Activated naive CD4-positive, alpha-beta T cell treated with anti-CD3 and anti-CD28 coated beads for 36 hours (primary cell): Measurements from ENCODE around the gene RASD2. TPM values are rescaled to one million over a fixed set of nuclear protein-coding genes. Genes with fewer than 3 reads are reported as not detected.
"Not testable (repeated sequence)": the region's sequence is repeated elsewhere in the genome, so short reads cannot be mapped to it uniquely, and the experiment has no call there.

Experiments used
- CTCF ChIA-PET: fragments of 350-600 bp; sonication (Branson Sonifier 250); formaldehyde crosslinking; loops from one replicate; lab custom pipeline; 2021; ENCODE audit warnings: antibody characterized with exemption; lab: Charles Lee
- DNase-seq: peaks from one replicate; pipeline ENCODE4 v3.0.0-alpha.2; 2020
- H3K27ac Mint-ChIP-seq: one replicate; pipeline ENCODE4 v1.8.0; 2021; ENCODE audit warnings: mild to moderate bottlenecking, mixed read lengths
- H3K27me3 Mint-ChIP-seq: one replicate; pipeline ENCODE4 v1.8.0; 2021; ENCODE audit warnings: low read depth, mixed read lengths
- H3K36me3 Mint-ChIP-seq: one replicate; pipeline ENCODE4 v1.8.0; 2021; ENCODE audit warnings: low read depth, mixed read lengths
- H3K4me1 Mint-ChIP-seq: one replicate; pipeline ENCODE4 v1.8.0; 2021; ENCODE audit warnings: low read depth, mixed read lengths
- H3K4me3 Mint-ChIP-seq: one replicate; pipeline ENCODE4 v1.8.0; 2021; ENCODE audit warnings: mild to moderate bottlenecking, moderate library complexity, mixed read lengths
- H3K9me3 Mint-ChIP-seq: one replicate; pipeline ENCODE4 v1.8.0; 2021; ENCODE audit warnings: mixed read lengths
- intact Hi-C: fragments of 100-400 bp; cut with micrococcal nuclease; formaldehyde crosslinking; loops from one replicate; pipeline ENCODE4 v1.15.1; 2023
- total RNA-seq, 2 experiments: library from RNA; stranded (reverse); gene quantifications; one replicate each; pipeline ENCODE4 v1.2.3, GENCODE V29; 2021

RASD2 gene
- total RNA-seq, 2 experiments from 2014 or later, result not detected

DNA sequence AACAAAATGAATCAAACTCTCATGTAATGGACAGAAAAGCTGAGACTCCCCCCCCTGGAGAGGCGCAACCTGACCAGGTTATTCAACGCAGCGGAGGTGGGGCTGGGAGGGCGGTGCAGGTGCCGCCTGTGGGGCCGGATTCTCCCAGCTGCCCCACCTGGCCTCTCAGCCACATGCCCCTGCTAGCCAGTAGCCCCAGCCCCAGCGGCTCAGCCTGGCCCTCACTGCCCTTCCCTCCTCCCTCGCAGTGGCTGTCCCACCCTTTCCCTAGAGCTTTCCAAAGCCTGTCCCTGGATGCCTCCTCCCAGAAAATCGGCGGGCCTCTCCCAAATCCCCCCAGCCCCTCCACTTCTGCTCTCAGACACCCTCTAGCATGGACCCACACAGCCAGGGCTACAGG lies 31.2 kb upstream of the RASD2 start:
- no peak overlapping the region for H3K4me3 Mint-ChIP-seq
- no peaks in the 10 kb centered on the region for H3K36me3 Mint-ChIP-seq
- no peak for DNase-seq
- CTCF ChIA-PET, result no interaction called here
- H3K4me1 Mint-ChIP-seq, result no peaks in the 10 kb centered on the region
- no peaks in the 10 kb centered on the region for H3K9me3 Mint-ChIP-seq
- intact Hi-C loops, result no loop called here
- H3K27ac Mint-ChIP-seq, result no peak overlapping the region
- peaks cover 10% of the 10 kb centered on the region for H3K27me3 Mint-ChIP-seq

DNA sequence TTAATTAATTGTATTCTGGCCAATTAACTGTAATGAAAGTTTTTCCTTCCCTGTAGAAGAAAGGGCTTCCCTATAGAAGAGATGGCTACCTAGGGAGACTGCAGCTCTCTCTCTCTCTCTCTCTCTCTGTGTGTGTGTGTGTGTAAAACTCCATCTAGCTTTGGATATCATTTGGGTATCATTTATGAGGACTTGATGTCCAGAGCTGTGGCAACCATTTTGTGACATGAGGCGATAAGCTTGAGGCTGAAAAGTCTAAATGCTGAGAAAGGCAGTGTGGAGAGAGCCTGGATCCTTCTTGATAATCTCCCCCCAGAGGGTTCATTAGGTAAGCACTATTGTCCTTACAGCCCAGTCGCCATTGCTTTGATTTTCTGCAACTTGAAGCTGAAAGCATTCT lies 30.7 kb upstream of the RASD2 start:
- DNase-seq, result no peak
- no peak overlapping the region for H3K4me3 Mint-ChIP-seq
- H3K27ac Mint-ChIP-seq, result no peak overlapping the region
- no peaks in the 10 kb centered on the region for H3K36me3 Mint-ChIP-seq
- H3K27me3 Mint-ChIP-seq, result peaks cover 10% of the 10 kb centered on the region
- H3K4me1 Mint-ChIP-seq, result no peaks in the 10 kb centered on the region
- CTCF ChIA-PET, result no interaction called here
- H3K9me3 Mint-ChIP-seq, result no peaks in the 10 kb centered on the region
- intact Hi-C loops, result no loop called here

DNA sequence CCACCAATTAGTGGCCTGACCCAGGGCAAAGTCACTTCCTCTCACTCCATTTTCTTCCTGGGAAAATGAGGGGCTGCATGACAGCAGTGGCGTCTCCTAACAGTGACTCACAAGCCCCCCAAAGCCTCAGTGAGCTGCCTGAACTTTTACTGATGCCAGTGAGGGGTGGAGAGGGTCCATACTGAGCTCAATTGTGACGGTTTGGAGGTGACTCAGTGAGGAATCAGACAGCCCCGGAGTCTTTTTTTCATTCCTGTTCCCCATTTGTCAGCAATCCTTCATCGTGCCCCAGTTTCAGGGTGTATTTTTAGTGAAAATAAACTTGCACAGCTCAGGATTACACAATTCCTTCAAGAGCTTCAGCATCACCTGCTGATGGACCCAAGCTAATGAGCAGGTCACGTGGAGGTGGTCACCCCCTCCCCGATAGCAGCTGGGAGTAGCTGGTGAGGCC lies 30.1 kb upstream of the RASD2 start:
- intact Hi-C loops, result no loop called here
- CTCF ChIA-PET, result interaction anchor here (0.7 kb wide), 1 partner anchor 13 kb away, joined by 3 read pairs; no protein-coding TSS in a partner anchor
- Mint-ChIP-seq H3K36me3 (no peaks in the 10 kb centered on the region), H3K27ac (no peak overlapping the region), H3K9me3 (no peaks in the 10 kb centered on the region), H3K4me1 (no peaks in the 10 kb centered on the region), H3K4me3 (no peak overlapping the region), H3K27me3 (peaks cover 10% of the 10 kb centered on the region)
- DNase-seq, result no peak

DNA sequence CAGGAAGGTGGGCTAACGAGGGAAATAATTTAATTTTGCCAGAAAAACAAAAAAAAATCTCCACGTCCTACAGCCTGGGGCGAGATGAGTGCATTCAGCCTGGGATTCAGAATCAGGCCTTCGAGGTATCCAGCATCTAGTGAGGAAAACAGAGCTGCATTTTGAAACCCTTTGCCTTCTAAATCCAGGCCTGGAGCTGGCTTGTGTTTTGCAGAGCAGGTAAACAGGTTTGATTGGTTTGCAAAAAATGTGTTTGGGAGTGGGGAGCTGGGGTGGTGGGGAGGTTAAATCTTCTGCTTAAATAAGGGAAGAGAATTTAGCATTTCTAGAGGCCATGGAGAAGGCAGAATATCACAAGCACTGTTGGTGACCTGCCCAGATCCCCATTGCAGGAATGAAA lies 29.7 kb upstream of the RASD2 start:
- H3K4me3 Mint-ChIP-seq, result no peak overlapping the region
- H3K4me1 Mint-ChIP-seq, result no peaks in the 10 kb centered on the region
- no peak overlapping the region for H3K27ac Mint-ChIP-seq
- CTCF ChIA-PET, result interaction anchor here (0.7 kb wide), 1 partner anchor 13 kb away, joined by 3 read pairs; no protein-coding TSS in a partner anchor
- H3K36me3 Mint-ChIP-seq, result no peaks in the 10 kb centered on the region
- peaks cover 10% of the 10 kb centered on the region for H3K27me3 Mint-ChIP-seq
- no peak for DNase-seq
- no peaks in the 10 kb centered on the region for H3K9me3 Mint-ChIP-seq
- intact Hi-C loops, result no loop called here

- DNase-seq, result no peak
- H3K27me3 Mint-ChIP-seq, result peaks cover 11% of the 10 kb centered on the region
- no peaks in the 10 kb centered on the region for H3K36me3 Mint-ChIP-seq
- H3K9me3 Mint-ChIP-seq, result no peaks in the 10 kb centered on the region
- H3K4me1 Mint-ChIP-seq, result no peaks in the 10 kb centered on the region
- H3K4me3 Mint-ChIP-seq, result no peak overlapping the region
- intact Hi-C loops, result no loop called here
- no peak overlapping the region for H3K27ac Mint-ChIP-seq
- CTCF ChIA-PET, result no interaction called here
These were observed 26.3 kb upstream of the RASD2 start for GRCh38 chr22:35514366-35514765.

DNA sequence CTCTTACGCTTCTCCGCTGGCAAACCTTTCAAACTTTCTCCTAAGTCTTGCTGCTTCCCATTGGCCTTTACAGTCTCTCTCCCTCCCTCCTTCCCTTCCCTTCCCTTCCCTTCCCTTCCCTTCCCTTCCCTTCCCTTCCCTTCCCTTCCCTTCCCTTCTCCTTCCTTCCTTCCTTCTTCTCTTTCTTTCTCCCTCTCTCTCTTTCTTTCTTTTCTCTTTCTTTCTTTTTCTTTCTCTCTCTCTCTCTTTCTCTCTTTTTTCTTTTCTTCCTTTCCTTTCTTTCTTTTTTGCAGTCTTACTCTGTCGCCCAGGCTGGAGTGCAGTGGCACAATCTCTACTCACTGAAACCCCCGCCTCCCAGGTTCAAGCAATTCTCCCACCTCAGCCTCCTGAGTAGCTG lies 24.7 kb upstream of the RASD2 start:
- H3K4me3 Mint-ChIP-seq, H3K27ac Mint-ChIP-seq, H3K4me1 Mint-ChIP-seq, DNase-seq, CTCF ChIA-PET, H3K9me3 Mint-ChIP-seq, intact Hi-C loops, H3K36me3 Mint-ChIP-seq: not testable (repeated sequence)
- peaks cover 13% of the 10 kb centered on the region for H3K27me3 Mint-ChIP-seq

- CTCF ChIA-PET, result no interaction called here
- Mint-ChIP-seq H3K4me3 (no peak overlapping the region), H3K27ac (no peak overlapping the region), H3K27me3 (peaks cover 13% of the 10 kb centered on the region), H3K9me3 (no peaks in the 10 kb centered on the region), H3K4me1 (no peaks in the 10 kb centered on the region), H3K36me3 (no peaks in the 10 kb centered on the region)
- intact Hi-C loops, result no loop called here
- no peak for DNase-seq
These were observed 23.9 kb upstream of the RASD2 start for GRCh38 chr22:35516723-35517122.

DNA sequence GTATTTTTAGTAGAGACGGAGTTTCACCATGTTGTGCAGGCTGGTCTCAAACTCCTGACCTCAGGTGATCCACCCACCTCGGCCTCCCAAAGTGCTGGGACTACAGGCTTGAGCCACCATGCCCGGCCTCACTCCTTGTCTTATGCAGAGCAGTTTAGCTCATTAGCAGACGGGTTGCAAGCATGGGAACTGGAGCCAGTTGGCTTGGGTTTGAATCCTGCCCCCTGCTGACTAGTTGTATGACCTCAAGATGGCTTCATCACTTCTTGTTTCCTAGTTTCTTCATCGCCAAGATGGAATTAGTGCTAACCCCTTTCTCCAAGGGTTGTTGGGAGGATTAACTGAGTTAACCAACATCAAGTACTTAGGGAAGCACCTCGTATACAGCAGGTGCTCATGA lies 23.4 kb upstream of the RASD2 start:
- CTCF ChIA-PET, result no interaction called here
- Mint-ChIP-seq H3K9me3 (no peaks in the 10 kb centered on the region), H3K4me3 (no peak overlapping the region), H3K27me3 (peaks cover 18% of the 10 kb centered on the region), H3K27ac (no peak overlapping the region), H3K36me3 (no peaks in the 10 kb centered on the region), H3K4me1 (no peaks in the 10 kb centered on the region)
- intact Hi-C loops, result no loop called here
- DNase-seq, result no peak

GRCh38 chr22:35517769-35518530 lies 22.7 kb upstream of the RASD2 start:
- H3K27ac Mint-ChIP-seq, result no peak overlapping the region
- H3K27me3 Mint-ChIP-seq, result peaks cover 19% of the 10 kb centered on the region
- no peaks in the 10 kb centered on the region for H3K9me3 Mint-ChIP-seq
- intact Hi-C loops, result no loop called here
- no peak overlapping the region for H3K4me3 Mint-ChIP-seq
- DNase-seq, result no peak
- no peaks in the 10 kb centered on the region for H3K36me3 Mint-ChIP-seq
- CTCF ChIA-PET, result no interaction called here
- no peaks in the 10 kb centered on the region for H3K4me1 Mint-ChIP-seq

DNA sequence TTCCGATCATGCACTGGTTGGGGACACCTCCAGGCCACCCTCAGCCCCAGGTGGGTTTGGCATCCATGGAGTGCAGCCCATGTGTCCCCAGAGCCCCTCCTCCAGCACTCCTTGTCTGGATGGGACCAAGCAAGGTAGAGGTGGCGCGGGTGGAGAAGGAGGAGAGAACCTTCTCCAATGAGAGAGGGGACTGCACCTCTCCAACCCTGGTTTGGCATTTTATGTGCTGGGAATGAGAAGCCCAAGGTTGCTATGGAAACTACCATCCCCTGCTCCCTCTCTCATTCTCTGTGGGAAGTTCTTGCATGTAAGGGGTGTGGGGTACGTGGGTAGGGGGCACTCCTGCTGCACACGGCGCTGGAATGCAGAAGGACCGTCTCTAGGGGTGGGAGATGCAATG lies 21.8 kb upstream of the RASD2 start:
- Mint-ChIP-seq H3K4me1 (no peaks in the 10 kb centered on the region), H3K27me3 (peaks cover 16% of the 10 kb centered on the region), H3K4me3 (no peak overlapping the region), H3K27ac (no peak overlapping the region), H3K9me3 (no peaks in the 10 kb centered on the region), H3K36me3 (no peaks in the 10 kb centered on the region)
- DNase-seq, result no peak
- intact Hi-C loops, result no loop called here
- CTCF ChIA-PET, result no interaction called here

GRCh38 chr22:35519306-35520000 lies 21.2 kb upstream of the RASD2 start:
- no peak overlapping the region for H3K4me3 Mint-ChIP-seq
- no peaks in the 10 kb centered on the region for H3K9me3 Mint-ChIP-seq
- H3K36me3 Mint-ChIP-seq, result no peaks in the 10 kb centered on the region
- intact Hi-C loops, result no loop called here
- no peak overlapping the region for H3K27ac Mint-ChIP-seq
- no peak for DNase-seq
- H3K27me3 Mint-ChIP-seq, result peaks cover 16% of the 10 kb centered on the region
- H3K4me1 Mint-ChIP-seq, result no peaks in the 10 kb centered on the region
- CTCF ChIA-PET, result no interaction called here

GRCh38 chr22:35521358-35522224 lies 19.0 kb upstream of the RASD2 start:
- Mint-ChIP-seq H3K27ac (no peak overlapping the region), H3K36me3 (no peaks in the 10 kb centered on the region), H3K27me3 (peaks cover 15% of the 10 kb centered on the region), H3K4me3 (no peak overlapping the region), H3K4me1 (no peaks in the 10 kb centered on the region), H3K9me3 (no peaks in the 10 kb centered on the region)
- intact Hi-C loops, result no loop called here
- CTCF ChIA-PET, result interaction anchor here (1.0 kb wide), 1 partner anchor 16 kb away, joined by 4 read pairs; no protein-coding TSS in a partner anchor
- DNase-seq, result no peak
